Gastrocnemius medialis (tissue), 4 donors: Measurements from ENCODE around the gene PMEPA1. TPM values are rescaled to one million over a fixed set of nuclear protein-coding genes. Genes with fewer than 3 reads are reported as not detected.

ENCODE experiments used
- ATAC-seq, 2 donors: fragments of 150-250 bp; one replicate each; pipeline ENCODE4 v1.9.1; 2016
- DNase-seq, 2 donors: peaks; one replicate each; pipeline ENCODE4 v3.0.0-alpha.2; 2019
- H3K27ac ChIP-seq, 4 donors: fragments of 200-600 bp; sonication (generic); 1 replicate in 1 of 4; 2 replicates in 3 of 4; pipeline ENCODE4 v1.5.1; 2016 to 2018; ENCODE audit warnings: mild to moderate bottlenecking in 2 of 4, moderate library complexity in 1 of 4
- H3K27me3 ChIP-seq, 3 donors: fragments of 200-600 bp; sonication (generic) in 2 of 3; 1 replicate in 1 of 3; 2 replicates in 2 of 3; pipeline versions ENCODE4 v1.5.1 to v1.6.0; 2016 to 2019; ENCODE audit warnings: mild to moderate bottlenecking in 1 of 3, moderate library complexity in 1 of 3
- H3K36me3 ChIP-seq, 2 donors: fragments of 200-600 bp; sonication (generic) in 1 of 2; one replicate each; pipeline ENCODE4 v1.5.1; 2017 to 2018
- H3K4me1 ChIP-seq, 2 donors: fragments of 200-600 bp; sonication (generic) in 1 of 2; one replicate each; pipeline ENCODE4 v1.5.1; 2016 to 2017; ENCODE audit warnings: mild to moderate bottlenecking in 2 of 2
- H3K4me3 ChIP-seq, 4 donors: fragments of 200-600 bp; sonication (generic) in 3 of 4; 1 replicate in 1 of 4; 2 replicates in 3 of 4; pipeline ENCODE4 v1.5.1; 2016 to 2019; ENCODE audit warnings: mild to moderate bottlenecking in 2 of 4
- H3K9me3 ChIP-seq, 3 donors: fragments of 200-600 bp; sonication (generic) in 2 of 3; 1 replicate in 1 of 3; 2 replicates in 2 of 3; pipeline ENCODE4 v1.5.1; 2016 to 2019
- CTCF ChIP-seq, 5 experiments: fragments of 450-650 bp in 3 of 5; fragments of 200-600 bp in 2 of 5; sonication (generic) in 2 of 5; IDR thresholded peaks in 4 of 5; conservative IDR thresholded peaks in 1 of 5; 1 replicate in 4 of 5; 2 replicates in 1 of 5; pipeline ENCODE4 v1.5.1; 2016 to 2019; ENCODE audit warnings: antibody characterized with exemption in 5 of 5, mild to moderate bottlenecking in 3 of 5, moderate library complexity in 3 of 5
- POLR2A ChIP-seq, 2 donors: fragments of 450-650 bp; IDR thresholded peaks; one replicate each; pipeline ENCODE4 v1.6.1; 2017; ENCODE audit warnings: antibody characterized with exemption in 2 of 2, mild to moderate bottlenecking in 2 of 2, moderate library complexity in 2 of 2
- in situ Hi-C, 4 donors: fragments of 200-750 bp; cut with MboI; loops; one replicate each; pipeline versions ENCODE4 v1.15.0 to v1.8.0; 2017; ENCODE audit warnings: low sequenced_read_pairs in 4 of 4
- intact Hi-C: fragments of 100-400 bp; cut with DNase I; formaldehyde crosslinking; loops from one replicate; pipeline ENCODE4 v1.15.1; 2023; ENCODE audit warnings: low total_unique reads
- total RNA-seq, 4 donors: library from RNA; depleted of rRNA; stranded (reverse); fragments of >200 nt; gene quantifications; one replicate each; pipeline versions ENCODE4 v1.1.0 to v1.2.3, GENCODE V29; 2016

Gene PMEPA1
- total RNA-seq, 4 donors from 2014 or later: 1.5 to 8.1 (median 5.8) TPM

DNA sequence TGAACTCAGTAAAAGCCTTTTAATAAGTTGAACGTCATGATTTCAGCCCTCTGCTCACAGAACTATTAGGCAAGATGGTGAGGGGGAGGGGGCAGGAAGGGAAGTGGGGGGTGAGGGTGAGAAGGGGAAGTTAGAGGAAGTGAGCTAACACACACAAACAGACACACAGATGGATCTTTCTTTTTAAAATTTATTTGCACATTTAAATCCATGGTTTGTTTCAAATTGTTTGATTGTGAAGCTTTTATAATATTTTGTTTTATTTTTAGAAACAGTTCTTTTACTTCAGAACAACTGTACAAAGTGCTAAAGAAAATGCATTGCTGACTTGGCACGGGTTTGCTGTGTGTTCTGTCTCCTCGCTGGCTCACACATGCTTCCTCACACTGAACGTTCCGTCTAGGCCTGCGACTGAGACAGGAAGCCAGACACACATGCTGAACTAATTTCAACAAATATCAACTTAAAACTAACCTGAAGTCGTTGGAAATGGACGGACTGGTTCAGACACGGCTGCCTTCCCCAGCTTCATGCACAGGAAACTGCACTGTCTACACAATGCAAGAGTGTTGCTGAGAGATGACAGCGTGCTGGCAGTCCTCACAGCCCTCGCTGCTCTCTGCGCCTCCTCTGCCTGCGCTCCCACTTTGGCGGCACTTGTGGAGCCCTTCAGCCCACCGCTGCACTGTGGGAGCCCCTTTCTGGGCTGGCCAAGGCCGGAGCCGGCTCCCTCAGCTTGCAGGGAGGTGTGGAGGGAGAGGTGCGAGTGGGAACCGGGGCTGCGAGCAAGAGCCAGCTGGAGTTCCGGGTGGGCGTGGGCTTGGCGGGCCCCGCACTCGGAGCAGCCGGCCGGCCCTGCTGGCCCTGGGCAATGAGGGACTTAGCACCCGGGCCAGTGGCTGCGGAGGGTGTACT, 81.5 kb downstream of the PMEPA1 start:
- in situ Hi-C loops: no loop called here

GRCh38 chr20:57627339-57627738, 82.5 kb downstream of the PMEPA1 start:
- H3K27me3 ChIP-seq: peaks cover 0 to 6% (median 0%) of the 10 kb centered on the region in 3 donors
- DNase-seq (no peak), ATAC-seq (no peak)
- no peaks in the 10 kb centered on the region for H3K36me3 ChIP-seq
- in situ Hi-C loops: no loop called here
- TF ChIP-seq CTCF (IDR thresholded peaks at IDR 0.05 in 4 of 5, conservative IDR thresholded peaks at IDR 0.05 in 1 of 5): no peak
- no peak for TF ChIP-seq POLR2A (IDR thresholded peaks at IDR 0.05)
- no peaks in the 10 kb centered on the region for H3K9me3 ChIP-seq
- peak overlapping the region; percentile 52 to 77 (median 64) for H3K27ac ChIP-seq
- intact Hi-C loops: no loop called here
- H3K4me3 ChIP-seq: no peak overlapping the region
- peaks cover 0 to 4% of the 10 kb centered on the region in 2 donors for H3K4me1 ChIP-seq

More for the DNA sequence above, 81.5 kb downstream of the PMEPA1 start:
- Histone ChIP-seq H3K4me1 (peaks cover 0 to 4% of the 10 kb centered on the region in 2 donors), H3K27me3 (peaks cover 0 to 6% (median 0%) of the 10 kb centered on the region in 3 donors), H3K36me3 (no peaks in the 10 kb centered on the region), H3K9me3 (no peaks in the 10 kb centered on the region), H3K4me3 (peak overlapping the region in 1 of 4 donors; percentile 4), H3K27ac (peak overlapping the region; percentile 52 to 77 (median 64))
- intact Hi-C loops: no loop called here
- no peak for TF ChIP-seq CTCF (IDR thresholded peaks at IDR 0.05 in 4 of 5, conservative IDR thresholded peaks at IDR 0.05 in 1 of 5)
- ATAC-seq: peak; percentile 49 to 63
- peak; percentile 25 to 33 for DNase-seq

DNA sequence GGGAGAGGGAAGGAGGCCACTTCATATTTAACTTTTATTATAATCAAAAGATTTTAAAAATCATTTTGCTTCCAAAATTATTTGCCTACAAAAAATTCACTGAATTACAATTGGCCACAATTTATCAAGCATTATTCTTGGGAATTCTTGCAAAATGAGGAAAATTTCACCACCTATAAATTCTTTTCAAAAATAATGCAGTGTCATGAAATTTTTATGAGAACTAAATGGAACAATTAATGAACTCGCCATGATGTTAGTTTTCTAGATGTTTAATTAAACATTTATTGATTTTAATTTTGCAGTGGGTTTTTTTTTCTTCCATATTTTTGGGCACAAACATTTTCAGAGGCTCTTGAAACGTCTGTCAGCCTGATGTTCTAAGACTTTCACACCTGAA, 83.8 kb downstream of the PMEPA1 start:
- Histone ChIP-seq H3K27me3 (peaks cover 0 to 3% (median 0%) of the 10 kb centered on the region in 3 donors), H3K27ac (no peak overlapping the region), H3K9me3 (no peaks in the 10 kb centered on the region), H3K4me1 (peaks cover 0 to 5% of the 10 kb centered on the region in 2 donors), H3K36me3 (no peaks in the 10 kb centered on the region), H3K4me3 (no peak overlapping the region)
- in situ Hi-C loops: no loop called here
- no peak for ATAC-seq
- DNase-seq: no peak
- intact Hi-C loops: no loop called here
- TF ChIP-seq POLR2A (IDR thresholded peaks at IDR 0.05) (no peak), CTCF (IDR thresholded peaks at IDR 0.05 in 4 of 5, conservative IDR thresholded peaks at IDR 0.05 in 1 of 5) (no peak)

DNA sequence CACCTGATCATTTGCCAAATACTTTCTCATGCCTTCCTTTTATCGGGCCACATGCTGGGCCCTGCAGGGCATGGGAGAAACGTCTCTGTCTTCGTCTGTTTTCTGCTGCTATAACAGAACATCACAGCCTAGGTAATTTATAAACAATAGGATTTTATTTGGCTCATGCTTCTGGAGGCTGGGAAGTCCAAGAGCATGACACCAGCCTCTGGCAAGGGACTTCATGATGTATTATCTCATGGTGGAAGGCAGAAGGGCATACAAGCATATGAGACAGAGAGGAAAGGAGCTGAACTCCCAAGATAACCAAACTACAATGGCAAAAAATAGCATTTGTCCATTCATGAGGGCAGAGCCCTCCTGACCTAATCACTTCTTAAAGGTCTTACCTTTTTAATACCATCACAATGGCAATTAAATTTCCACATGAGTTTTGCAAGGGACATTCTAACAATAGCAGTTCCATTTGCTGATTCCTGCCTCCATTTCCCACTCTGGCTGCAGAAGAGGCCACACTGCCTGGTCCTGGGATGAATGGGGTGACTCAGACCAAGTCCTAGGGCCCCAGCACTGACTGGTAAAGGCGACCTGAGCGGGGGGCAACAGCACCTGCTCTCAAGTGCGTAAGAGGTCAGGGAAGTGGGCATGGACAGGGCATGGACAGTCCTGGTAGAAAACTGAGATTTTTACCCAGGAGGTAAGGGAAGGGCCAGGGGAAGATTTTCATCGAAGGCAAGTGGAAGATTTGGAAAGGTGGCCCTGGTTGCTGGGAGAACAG, 84.4 kb downstream of the PMEPA1 start:
- no peak for TF ChIP-seq POLR2A (IDR thresholded peaks at IDR 0.05)
- no peak for TF ChIP-seq CTCF (IDR thresholded peaks at IDR 0.05 in 4 of 5, conservative IDR thresholded peaks at IDR 0.05 in 1 of 5)
- DNase-seq: no peak
- no peak overlapping the region for H3K27ac ChIP-seq
- intact Hi-C loops (no loop called here), in situ Hi-C loops (no loop called here)
- no peak for ATAC-seq
- no peaks in the 10 kb centered on the region for H3K9me3 ChIP-seq
- peaks cover 0 to 3% (median 0%) of the 10 kb centered on the region in 3 donors for H3K27me3 ChIP-seq
- no peaks in the 10 kb centered on the region for H3K36me3 ChIP-seq
- no peak overlapping the region for H3K4me3 ChIP-seq
- peaks cover 0 to 7% of the 10 kb centered on the region in 2 donors for H3K4me1 ChIP-seq
